HepG2 (cell line): Measurements from ENCODE around the gene UBXN1. TPM values are rescaled to one million over a fixed set of nuclear protein-coding genes. Genes with fewer than 3 reads are reported as not detected.

Experiments
- ATAC-seq: fragments of 200-7000 bp; cut with Tn5 transposase; 3 replicates; pipeline ENCODE4 v1.9.1; 2020; ENCODE audit warnings: mild to moderate bottlenecking, moderate library complexity
- BruUV-seq: library from RNA; stranded (reverse); fragments of 400-500 nt; replicated peaks from 2 replicates; lab custom pipeline; 2021; lab: Mats Ljungman, UMichigan
- CTCF ChIA-PET: fragments of 300-600 bp; formaldehyde crosslinking; extraction: SDS; loops from one replicate; lab custom pipeline; 2021; ENCODE audit warnings: low total read pairs, inconsistent platforms, low intra/inter-chr PET ratio; lab: Yijun Ruan, JAX
- POLR2A ChIA-PET: fragments of 350-600 bp; sonication (Branson Sonifier 250); formaldehyde crosslinking; loops from one replicate; lab custom pipeline; 2020; ENCODE audit warnings: antibody characterized with exemption, inconsistent platforms; lab: Yijun Ruan, JAX
- DNase-seq: peaks from one replicate; pipeline ENCODE4 v3.0.0-alpha.2; 2015; ENCODE audit warnings: low spot score
- FAIRE-seq: peaks from 3 replicates; lab custom pipeline; 2011; peaks lifted over from hg19 to GRCh38; lab: Jason Lieb, UNC
- H2AFZ ChIP-seq: one replicate; pipeline ENCODE4 v1.6.1; 2011; ENCODE audit warnings: low read length, inconsistent platforms
- H3K27ac ChIP-seq: fragments of 300-600 bp; 3 replicates; pipeline ENCODE4 v1.8.0; 2011; ENCODE audit warnings: mixed run types, mild to moderate bottlenecking, mixed read lengths, low read length, inconsistent platforms; ENCODE audit not compliant: insufficient read depth; ENCODE audit errors: extremely low read length
- H3K27me3 ChIP-seq, 2 experiments: fragments of 200-600 bp in 1 of 2; 2 replicates in 1 of 2; 3 replicates in 1 of 2; pipeline versions ENCODE4 v1.6.0 to v1.8.0; 2011; ENCODE audit warnings: low read length in 2 of 2, mild to moderate bottlenecking in 2 of 2, moderate library complexity in 2 of 2, inconsistent platforms in 1 of 2; ENCODE audit not compliant: insufficient read depth in 2 of 2, control insufficient read depth in 1 of 2
- H3K36me3 ChIP-seq, 2 experiments: fragments of 200-600 bp in 1 of 2; replicated peaks in 1 of 2; 2 replicates in 1 of 2; 3 replicates in 1 of 2; pipeline versions ENCODE4 v1.5.1 to v1.8.0; 2011; ENCODE audit warnings: low read length in 2 of 2, inconsistent platforms in 1 of 2; ENCODE audit not compliant: insufficient read depth in 2 of 2, control insufficient read depth in 1 of 2
- H3K4me1 ChIP-seq: 2 replicates; pipeline ENCODE4 v1.5.1; 2012; ENCODE audit warnings: low read length, inconsistent platforms; ENCODE audit not compliant: insufficient read depth
- H3K4me2 ChIP-seq: 2 replicates; pipeline ENCODE4 v1.6.0; 2011; ENCODE audit warnings: low read depth, low read length, inconsistent platforms
- H3K4me3 ChIP-seq, 3 experiments: fragments of 200-600 bp in 1 of 3; sonication (generic), shearing (Covaris generic) in 1 of 3; replicated peaks in 1 of 3; 2 replicates each; pipeline ENCODE4 v1.5.1; 2011 to 2016; ENCODE audit warnings: low read length in 3 of 3, inconsistent platforms in 2 of 3, low read depth in 2 of 3, mild to moderate bottlenecking in 2 of 3, control low read depth in 1 of 3, mixed read lengths in 1 of 3; ENCODE audit not compliant: insufficient read depth in 1 of 3
- H3K79me2 ChIP-seq: one replicate; pipeline ENCODE4 v1.6.1; 2011; ENCODE audit warnings: low read length, inconsistent platforms; ENCODE audit not compliant: insufficient read depth
- H3K9ac ChIP-seq: 2 replicates; pipeline ENCODE4 v1.6.0; 2011; ENCODE audit warnings: mild to moderate bottlenecking, low read depth, low read length, inconsistent platforms; ENCODE audit not compliant: insufficient read depth
- H3K9me3 ChIP-seq: 2 replicates; pipeline ENCODE4 v1.5.1; 2012; ENCODE audit warnings: mild to moderate bottlenecking, low read length
- H4K20me1 ChIP-seq: 2 replicates; pipeline ENCODE4 v1.6.0; 2011; ENCODE audit warnings: inconsistent platforms, mild to moderate bottlenecking, low read length, moderate library complexity; ENCODE audit not compliant: insufficient read depth
- FOXO4 ChIP-seq: sonication (generic); formaldehyde crosslinking; conservative IDR thresholded peaks from 2 replicates; pipeline ENCODE4 v1.8.1; 2023; ENCODE audit warnings: missing genetic modification reagents
- MED1 ChIP-seq: sonication (generic); formaldehyde crosslinking; IDR thresholded peaks from 2 replicates; pipeline ENCODE4 v1.4.0; 2020; ENCODE audit warnings: missing genetic modification reagents
- MTERF4 ChIP-seq: sonication (generic); formaldehyde crosslinking; IDR thresholded peaks from 2 replicates; pipeline ENCODE4 v1.8.0; 2023; ENCODE audit warnings: mild to moderate bottlenecking, missing genetic modification reagents
- MZF1 ChIP-seq: sonication (generic); formaldehyde crosslinking; IDR thresholded peaks from 2 replicates; pipeline ENCODE4 v1.8.1; 2023; ENCODE audit warnings: mild to moderate bottlenecking, missing genetic modification reagents, borderline replicate concordance
- U2AF2 ChIP-seq: fragments of 200-400 bp; formaldehyde crosslinking; IDR thresholded peaks from 2 replicates; pipeline ENCODE4 v1.6.1; 2017; ENCODE audit warnings: low read depth, mild to moderate bottlenecking, low read length
- ZBTB42 ChIP-seq: sonication (generic); formaldehyde crosslinking; IDR thresholded peaks from 2 replicates; pipeline ENCODE4 v1.5.0; 2020; ENCODE audit warnings: mild to moderate bottlenecking, missing genetic modification reagents
- ZKSCAN8 ChIP-seq: IDR thresholded peaks from 2 replicates; pipeline ENCODE4 v1.6.1; 2016; ENCODE audit warnings: borderline replicate concordance, missing genetic modification reagents, missing compliant biosample characterization
- ZNF124 ChIP-seq: sonication (generic); formaldehyde crosslinking; IDR thresholded peaks from 2 replicates; pipeline ENCODE4 v1.4.0; 2020; ENCODE audit warnings: missing genetic modification reagents
- ZNF367 ChIP-seq: sonication (generic); formaldehyde crosslinking; IDR thresholded peaks from 2 replicates; pipeline ENCODE4 v1.4.0; 2020; ENCODE audit warnings: missing genetic modification reagents, borderline replicate concordance
- ZNF580 ChIP-seq: IDR thresholded peaks from 2 replicates; pipeline ENCODE4 v1.6.1; 2016; ENCODE audit warnings: low read depth, borderline replicate concordance
- ZNF616 ChIP-seq: sonication (generic); formaldehyde crosslinking; IDR thresholded peaks from 2 replicates; pipeline ENCODE4 v1.5.0; 2020; ENCODE audit warnings: low read depth, mild to moderate bottlenecking, missing genetic modification reagents
- ZNF709 ChIP-seq: sonication (generic); formaldehyde crosslinking; IDR thresholded peaks from 2 replicates; pipeline ENCODE4 v1.5.0; 2020; ENCODE audit warnings: mild to moderate bottlenecking, missing genetic modification reagents
- WGBS: methylation state at CpG from one replicate; pipeline ENCODE4 v1.1.6; 2017; ENCODE audit warnings: low lambda C conversion rate; 5-methylcytosine and 5-hydroxymethylcytosine counted together
- in situ Hi-C: cut with HindIII; loops from 2 replicates; pipeline ENCODE4 v1.10.0; 2017; ENCODE audit warnings: low pct_unique_long_range_greater_than_20kb; ENCODE audit not compliant: extremely low pct_ligation_motif_present
- intact Hi-C: fragments of 100-400 bp; cut with micrococcal nuclease; formaldehyde crosslinking; loops from one replicate; pipeline ENCODE4 v1.10.0; 2022; ENCODE audit not compliant: unreplicated experiment
- polyA plus RNA-seq, 8 experiments: library from polyadenylated mRNA; depleted of rRNA in 3 of 8; stranded (reverse) in 7 of 8; unstranded in 1 of 8; fragments of >200 nt; fragmentation: Illumina TruSeq in 4 of 8; extraction: Trizol in 4 of 8; gene quantifications; 2 replicates each; pipeline versions ENCODE4 v1.2.1 to v1.2.3, GENCODE V29; 2011 to 2016; ENCODE audit warnings: low read depth in 4 of 8, missing spikeins in 1 of 8, mixed read lengths in 1 of 8; ENCODE audit not compliant: insufficient read depth in 1 of 8
- total RNA-seq, 5 experiments: library from RNA; depleted of rRNA; stranded (reverse); fragments of >200 nt; fragmentation: Illumina TruSeq; extraction: Trizol; gene quantifications; 2 replicates each; pipeline ENCODE4 v1.2.3, GENCODE V29; 2016; ENCODE audit warnings: low read depth in 1 of 5

The UBXN1 gene
- total and polyA plus RNA-seq, 2 of the 13 experiments (the other 11 are each of a cell fraction or from before 2014, with no cell fraction given) = 47.5 to 52.4 TPM

GRCh38 chr11:62673196-62673525 is 5.7 kb downstream of the UBXN1 start:
- ChIA-PET CTCF (no interaction called here), POLR2A (interaction anchor here (0.8 to 6.6 kb wide), 8 partner anchors 7 to 99 kb away, joined by 3 to 64 read pairs (median 19); partner anchors contain the start of genes C11orf98, CSKMT, EEF1G and GANAB)
- Histone ChIP-seq H3K4me1 (peaks cover 59% of the 10 kb centered on the region), H3K36me3 (peaks cover 0 to 7% of the 10 kb centered on the region in 2 experiments; a peak in 1 of 5 replicates), H4K20me1 (no peaks in the 10 kb centered on the region; the same call in 1 of the 2 replicates), H3K9me3 (no peaks in the 10 kb centered on the region), H3K79me2 (peaks cover 26% of the 10 kb centered on the region), H2AFZ (no peak overlapping the region), H3K9ac (peak overlapping the region; percentile 96; the same call in 1 of the 2 replicates), H3K27ac (peak overlapping the region; percentile 29), H3K4me3 (peak overlapping the region in 2 of 3 experiments; percentile 3 to 98; a peak in 2 of 6 replicates), H3K27me3 (no peaks in the 10 kb centered on the region; a peak in 1 of 5 replicates), H3K4me2 (peak overlapping the region; percentile 76)
- no peak for DNase-seq
- intact Hi-C loops (no loop called here), in situ Hi-C loops (no loop called here)
- whole genome bisulfite sequencing = 74% methylated on average over 2 of the region's 2 CpGs
- TF ChIP-seq ZNF616 (no peak), U2AF2 (no peak), FOXO4 (CRISPR knock-in tag) (no peak), ZNF709 (CRISPR knock-in tag) (no peak), ZNF367 (CRISPR knock-in tag) (no peak), ZBTB42 (CRISPR knock-in tag) (no peak), ZNF124 (no peak), MZF1 (no peak), MTERF4 (CRISPR knock-in tag) (no peak), ZNF580 (CRISPR knock-in tag) (no peak), MED1 (CRISPR knock-in tag) (no peak), ZKSCAN8 (CRISPR knock-in tag) (no peak)
- no peak for FAIRE-seq
- BruUV-seq = no TSS peak
- no peak for ATAC-seq
